ENCODE data around the gene WDR41. TPM values are rescaled to one million over a fixed set of nuclear protein-coding genes. Genes with fewer than 3 reads are reported as not detected.

WDR41 gene
- total RNA-seq, 2 donors from 2014 or later, result 61.6 to 80.9 TPM

- WGBS, 2 experiments (ENCODE audit: insufficient coverage in 1 of 2, insufficient read length in 1 of 2), result 93 to 95% methylated on average over 4 to 8 of the region's 8 CpGs
- TF ChIP-seq, protein P1, sequence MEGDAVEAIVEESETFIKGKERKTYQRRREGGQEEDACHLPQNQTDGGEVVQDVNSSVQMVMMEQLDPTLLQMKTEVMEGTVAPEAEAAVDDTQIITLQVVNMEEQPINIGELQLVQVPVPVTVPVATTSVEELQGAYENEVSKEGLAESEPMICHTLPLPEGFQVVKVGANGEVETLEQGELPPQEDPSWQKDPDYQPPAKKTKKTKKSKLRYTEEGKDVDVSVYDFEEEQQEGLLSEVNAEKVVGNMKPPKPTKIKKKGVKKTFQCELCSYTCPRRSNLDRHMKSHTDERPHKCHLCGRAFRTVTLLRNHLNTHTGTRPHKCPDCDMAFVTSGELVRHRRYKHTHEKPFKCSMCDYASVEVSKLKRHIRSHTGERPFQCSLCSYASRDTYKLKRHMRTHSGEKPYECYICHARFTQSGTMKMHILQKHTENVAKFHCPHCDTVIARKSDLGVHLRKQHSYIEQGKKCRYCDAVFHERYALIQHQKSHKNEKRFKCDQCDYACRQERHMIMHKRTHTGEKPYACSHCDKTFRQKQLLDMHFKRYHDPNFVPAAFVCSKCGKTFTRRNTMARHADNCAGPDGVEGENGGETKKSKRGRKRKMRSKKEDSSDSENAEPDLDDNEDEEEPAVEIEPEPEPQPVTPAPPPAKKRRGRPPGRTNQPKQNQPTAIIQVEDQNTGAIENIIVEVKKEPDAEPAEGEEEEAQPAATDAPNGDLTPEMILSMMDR (conservative IDR thresholded peaks at IDR 0.05), result no peak
- Mint-ChIP-seq H3K27ac (no peak overlapping the region), H3K4me3 (no peak overlapping the region), H3K36me3 (ENCODE audit: low read depth) (no peaks in the 10 kb centered on the region), H3K27me3 (ENCODE audit: insufficient read depth) (no peaks in the 10 kb centered on the region), H3K9me3 (no peaks in the 10 kb centered on the region), H3K4me1 (peaks cover 11% of the 10 kb centered on the region)
- Histone ChIP-seq H3K27me3 (ENCODE audit: control insufficient read depth, insufficient read depth, low read length, poor library complexity, severe bottlenecking) (no peaks in the 10 kb centered on the region), H3K27ac (ENCODE audit: low read depth, low read length) (no peak overlapping the region), H3K36me3 (ENCODE audit: control insufficient read depth, insufficient read depth, low read length) (no peaks in the 10 kb centered on the region), H3K4me3 (ENCODE audit: low read length) (no peak overlapping the region), H3K9me3 (ENCODE audit: control insufficient read depth, low read length) (no peaks in the 10 kb centered on the region), H3K4me1 (ENCODE audit: control insufficient read depth, insufficient read depth, low read length) (no peaks in the 10 kb centered on the region), H3K9ac (ENCODE audit: extremely low read depth, low read length, poor library complexity, severe bottlenecking) (no peak overlapping the region)
- DNase-seq, result no peak
Measured at GRCh38 chr5:77398896-77399295, 93.2 kb downstream of the WDR41 start.

- TF ChIP-seq, protein P1 (conservative IDR thresholded peaks at IDR 0.05), result no peak
- H3K27ac ChIP-seq (ENCODE audit: low read depth, low read length), result no peak overlapping the region
- H3K27ac Mint-ChIP-seq, result no peak overlapping the region
- H3K4me1 ChIP-seq (ENCODE audit: control insufficient read depth, insufficient read depth, low read length), result no peaks in the 10 kb centered on the region
- no peak overlapping the region for H3K9ac ChIP-seq (ENCODE audit: extremely low read depth, low read length, poor library complexity, severe bottlenecking)
- no peak overlapping the region for H3K4me3 Mint-ChIP-seq
- H3K4me3 ChIP-seq (ENCODE audit: low read length), result no peak overlapping the region
- no peaks in the 10 kb centered on the region for H3K36me3 Mint-ChIP-seq (ENCODE audit: low read depth)
- no peaks in the 10 kb centered on the region for H3K27me3 ChIP-seq (ENCODE audit: control insufficient read depth, insufficient read depth, low read length, poor library complexity, severe bottlenecking)
- no peaks in the 10 kb centered on the region for H3K36me3 ChIP-seq (ENCODE audit: control insufficient read depth, insufficient read depth, low read length)
- WGBS, 2 experiments (ENCODE audit: insufficient coverage in 1 of 2, insufficient read length in 1 of 2), result 95 to 98% methylated on average over 11 of the region's 13 CpGs
- no peak for DNase-seq
- H3K9me3 Mint-ChIP-seq, result no peaks in the 10 kb centered on the region
- no peaks in the 10 kb centered on the region for H3K9me3 ChIP-seq (ENCODE audit: control insufficient read depth, low read length)
- H3K4me1 Mint-ChIP-seq, result peaks cover 11% of the 10 kb centered on the region
- H3K27me3 Mint-ChIP-seq (ENCODE audit: insufficient read depth), result no peaks in the 10 kb centered on the region
Measured at GRCh38 chr5:77398458-77398857, 93.7 kb downstream of the WDR41 start.

GRCh38 chr5:77397686-77398292 lies 94.3 kb downstream of the WDR41 start:
- H3K4me1 ChIP-seq (ENCODE audit: control insufficient read depth, insufficient read depth, low read length), result no peaks in the 10 kb centered on the region
- no peak overlapping the region for H3K4me3 Mint-ChIP-seq
- no peaks in the 10 kb centered on the region for H3K27me3 Mint-ChIP-seq (ENCODE audit: insufficient read depth)
- WGBS, 2 experiments (ENCODE audit: insufficient coverage in 1 of 2, insufficient read length in 1 of 2), result 75 to 87% methylated on average over 3 to 5 of the region's 5 CpGs
- DNase-seq, result no peak
- H3K4me3 ChIP-seq (ENCODE audit: low read length), result no peak overlapping the region
- H3K4me1 Mint-ChIP-seq, result peaks cover 11% of the 10 kb centered on the region
- H3K36me3 ChIP-seq (ENCODE audit: control insufficient read depth, insufficient read depth, low read length), result no peaks in the 10 kb centered on the region
- H3K27ac Mint-ChIP-seq, result no peak overlapping the region
- no peaks in the 10 kb centered on the region for H3K9me3 Mint-ChIP-seq
- no peak overlapping the region for H3K9ac ChIP-seq (ENCODE audit: extremely low read depth, low read length, poor library complexity, severe bottlenecking)
- no peaks in the 10 kb centered on the region for H3K27me3 ChIP-seq (ENCODE audit: control insufficient read depth, insufficient read depth, low read length, poor library complexity, severe bottlenecking)
- H3K9me3 ChIP-seq (ENCODE audit: control insufficient read depth, low read length), result no peaks in the 10 kb centered on the region
- TF ChIP-seq, protein P1 (conservative IDR thresholded peaks at IDR 0.05), result peak; percentile 32
- no peak overlapping the region for H3K27ac ChIP-seq (ENCODE audit: low read depth, low read length)
- no peaks in the 10 kb centered on the region for H3K36me3 Mint-ChIP-seq (ENCODE audit: low read depth)

Data from endodermal cell (in vitro differentiated cells).